HG02588 (cell line): ENCODE results near the gene UPK3A.

ENCODE experiments used
- ATAC-seq: cut with Tn5 transposase; IDR thresholded peaks from one replicate; pipeline ENCODE4 v1.9.1; 2021; ENCODE audit warnings: mild to moderate bottlenecking, moderate library complexity; ENCODE audit not compliant: unreplicated experiment

UPK3A gene

GRCh38 chr22:45308391-45308956, 23.7 kb downstream of the UPK3A start:
- no peak for ATAC-seq

- ATAC-seq: no peak
Observed at GRCh38 chr22:45308957-45309421, 24.2 kb downstream of the UPK3A start.

- peak; percentile 80 for ATAC-seq
Observed at GRCh38 chr22:45309422-45310227, 24.9 kb downstream of the UPK3A start, which contains the start of gene FAM118A. Gene FAM118A (plus strand): TSS chr22:45309934. CDS start chr22:45322380, 12,446 bp downstream.

- no peak for ATAC-seq
Observed at GRCh38 chr22:45310331-45310976, 25.7 kb downstream of the UPK3A start.

- no peak for ATAC-seq
Observed at GRCh38 chr22:45310977-45311531, 26.3 kb downstream of the UPK3A start.

GRCh38 chr22:45312415-45312814, 27.7 kb downstream of the UPK3A start:
- no peak for ATAC-seq

GRCh38 chr22:45312856-45313255, 28.1 kb downstream of the UPK3A start:
- ATAC-seq: no peak

- no peak for ATAC-seq
Observed at GRCh38 chr22:45314054-45314721, 29.4 kb downstream of the UPK3A start.

- ATAC-seq: no peak
Observed at GRCh38 chr22:45314786-45315185, 30.0 kb downstream of the UPK3A start.

GRCh38 chr22:45316796-45317526, 32.2 kb downstream of the UPK3A start:
- ATAC-seq: no peak

- no peak for ATAC-seq
Observed at GRCh38 chr22:45317551-45318167, 32.9 kb downstream of the UPK3A start.

GRCh38 chr22:45318168-45318557, 33.4 kb downstream of the UPK3A start:
- ATAC-seq: no peak

GRCh38 chr22:45318558-45319323, 34.0 kb downstream of the UPK3A start:
- no peak for ATAC-seq

GRCh38 chr22:45319324-45319685, 34.6 kb downstream of the UPK3A start:
- ATAC-seq: no peak

GRCh38 chr22:45320357-45320976, 35.7 kb downstream of the UPK3A start:
- no peak for ATAC-seq

- ATAC-seq: no peak
Observed at GRCh38 chr22:45321827-45322226, 37.1 kb downstream of the UPK3A start.

- ATAC-seq: no peak
Observed at GRCh38 chr22:45322873-45323525, 38.2 kb downstream of the UPK3A start.

GRCh38 chr22:45323695-45324094, 38.9 kb downstream of the UPK3A start:
- no peak for ATAC-seq
